Omental fat pad (tissue), 4 donors: ENCODE measurements around the gene BAZ1B. TPM values are rescaled to one million over a fixed set of nuclear protein-coding genes. Genes with fewer than 3 reads are reported as not detected.
"Not testable (repeated sequence)": the region's sequence is repeated elsewhere in the genome, so short reads cannot be mapped to it uniquely, and the experiment has no call there.

Source experiments
- ATAC-seq: fragments of 150-250 bp; one replicate; pipeline ENCODE4 v1.9.1; 2016; ENCODE audit warnings: mild to moderate bottlenecking, moderate library complexity; ENCODE audit not compliant: low FRiP score
- DNase-seq: peaks from one replicate; pipeline ENCODE4 v3.0.0-alpha.2; 2019; ENCODE audit warnings: low spot score
- CTCF ChIP-seq, 3 donors: fragments of 450-650 bp; IDR thresholded peaks; one replicate each; pipeline ENCODE4 v1.5.1; 2016 to 2017; ENCODE audit warnings: antibody characterized with exemption in 3 of 3, mild to moderate bottlenecking in 3 of 3, moderate library complexity in 2 of 3
- total RNA-seq, 4 donors: library from RNA; depleted of rRNA; stranded (reverse); fragments of >200 nt; gene quantifications; one replicate each; pipeline ENCODE4 v1.1.0, GENCODE V29; 2016

The BAZ1B gene
- total RNA-seq, 4 donors from 2014 or later: 42.9 to 61.4 (median 54.9) TPM

GRCh38 chr7:73565675-73566340 lies 43.7 kb upstream of the BAZ1B start:
- TF ChIP-seq CTCF (IDR thresholded peaks at IDR 0.05): no peak
- DNase-seq (no peak), ATAC-seq (no peak)

GRCh38 chr7:73560109-73560835 lies 38.2 kb upstream of the BAZ1B start:
- no peak for TF ChIP-seq CTCF (IDR thresholded peaks at IDR 0.05)
- DNase-seq: no peak
- no peak for ATAC-seq

- DNase-seq: no peak
- TF ChIP-seq CTCF (IDR thresholded peaks at IDR 0.05): no peak
- ATAC-seq: peak; percentile 84
These were observed 35.5 kb upstream of the BAZ1B start, which contains the start of gene BCL7B for GRCh38 chr7:73557397-73558257. Gene BCL7B, minus strand, starts transcription at chr7:73557690. Its CDS starts 112 bp downstream, at chr7:73557578.

GRCh38 chr7:73557108-73557396 lies 35.0 kb upstream of the BAZ1B start:
- ATAC-seq: peak; percentile 96
- DNase-seq: peak; percentile 55
- no peak for TF ChIP-seq CTCF (IDR thresholded peaks at IDR 0.05)

GRCh38 chr7:73556208-73557107 lies 34.4 kb upstream of the BAZ1B start:
- ATAC-seq: no peak
- no peak for TF ChIP-seq CTCF (IDR thresholded peaks at IDR 0.05)
- DNase-seq: no peak

GRCh38 chr7:73555411-73555982 lies 33.4 kb upstream of the BAZ1B start:
- DNase-seq (no peak), ATAC-seq (no peak)
- no peak for TF ChIP-seq CTCF (IDR thresholded peaks at IDR 0.05)

- not testable (repeated sequence) for ATAC-seq, DNase-seq
These were observed 28.0 kb upstream of the BAZ1B start for GRCh38 chr7:73550093-73550492.
